NCI-H1436 treated with DMSO at 0.1 percent for 48 hours (cell line): ENCODE measurements around the gene ABCA7.

Experiments used
- DNase-seq: peaks from one replicate; lab custom pipeline; 2025; lab: John Stamatoyannopoulos, UW

The ABCA7 gene

DNA sequence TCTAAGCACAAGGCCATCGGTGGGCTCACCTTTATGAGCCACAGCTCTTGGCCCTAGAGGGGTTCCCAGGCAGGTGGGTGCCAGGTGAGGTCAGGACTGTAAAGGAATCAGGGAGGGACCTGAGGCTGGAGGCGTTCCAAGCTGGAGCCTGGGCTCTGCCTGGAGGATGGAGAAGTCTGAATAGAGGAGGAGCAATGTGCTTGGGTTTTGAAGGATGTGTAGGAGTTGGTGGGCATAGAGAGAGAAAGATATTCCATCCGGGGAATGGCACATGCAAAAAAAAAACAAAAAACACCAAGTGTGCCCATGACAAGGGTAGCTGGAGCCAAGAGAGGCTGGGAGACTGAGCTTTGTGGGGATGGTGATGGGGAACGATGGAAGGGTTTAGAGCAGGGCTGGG is 37.3 kb upstream of the ABCA7 start:
- no peak for DNase-seq

DNA sequence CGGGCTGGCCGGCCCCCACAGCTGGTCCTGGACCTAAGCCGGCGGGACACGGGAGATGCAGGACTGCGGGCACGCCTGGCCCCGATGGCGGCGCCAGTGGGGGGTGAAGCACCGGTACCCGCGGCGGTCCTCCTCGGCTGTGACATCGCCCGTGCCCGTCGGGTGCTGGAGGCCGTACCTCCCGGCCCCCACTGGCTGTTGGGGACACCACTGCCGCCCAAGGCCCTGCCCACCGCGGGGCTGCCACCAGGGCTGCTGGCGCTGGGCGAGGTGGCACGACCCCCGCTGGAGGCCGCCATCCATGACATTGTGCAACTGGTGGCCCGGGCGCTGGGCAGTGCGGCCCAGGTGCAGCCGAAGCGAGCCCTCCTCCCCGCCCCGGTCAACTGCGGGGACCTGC is 36.6 kb upstream of the ABCA7 start:
- DNase-seq = no peak

DNA sequence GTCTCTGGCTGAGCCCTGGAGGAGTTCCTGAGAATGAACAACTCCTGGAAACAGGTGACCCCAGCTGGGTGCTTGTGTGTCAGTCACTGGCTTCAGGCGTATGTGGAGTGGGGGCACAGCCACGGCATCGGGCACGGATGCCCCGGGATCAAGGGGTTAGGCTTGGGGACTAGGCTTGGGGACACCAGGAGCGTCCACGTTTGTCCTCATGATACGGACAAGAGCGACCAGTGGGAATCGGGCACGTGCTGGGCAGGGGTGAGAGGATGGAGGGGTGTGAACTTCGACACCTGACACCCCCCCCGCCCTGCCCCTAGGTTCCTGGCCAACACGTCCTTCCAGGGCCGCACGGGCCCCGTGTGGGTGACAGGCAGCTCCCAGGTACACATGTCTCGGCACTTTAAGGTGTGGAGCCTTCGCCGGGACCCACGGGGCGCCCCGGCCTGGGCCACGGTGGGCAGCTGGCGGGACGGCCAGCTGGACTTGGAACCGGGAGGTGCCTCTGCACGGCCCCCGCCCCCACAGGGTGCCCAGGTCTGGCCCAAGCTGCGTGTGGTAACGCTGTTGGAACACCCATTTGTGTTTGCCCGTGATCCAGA is 35.6 kb upstream of the ABCA7 start:
- DNase-seq = no peak

DNA sequence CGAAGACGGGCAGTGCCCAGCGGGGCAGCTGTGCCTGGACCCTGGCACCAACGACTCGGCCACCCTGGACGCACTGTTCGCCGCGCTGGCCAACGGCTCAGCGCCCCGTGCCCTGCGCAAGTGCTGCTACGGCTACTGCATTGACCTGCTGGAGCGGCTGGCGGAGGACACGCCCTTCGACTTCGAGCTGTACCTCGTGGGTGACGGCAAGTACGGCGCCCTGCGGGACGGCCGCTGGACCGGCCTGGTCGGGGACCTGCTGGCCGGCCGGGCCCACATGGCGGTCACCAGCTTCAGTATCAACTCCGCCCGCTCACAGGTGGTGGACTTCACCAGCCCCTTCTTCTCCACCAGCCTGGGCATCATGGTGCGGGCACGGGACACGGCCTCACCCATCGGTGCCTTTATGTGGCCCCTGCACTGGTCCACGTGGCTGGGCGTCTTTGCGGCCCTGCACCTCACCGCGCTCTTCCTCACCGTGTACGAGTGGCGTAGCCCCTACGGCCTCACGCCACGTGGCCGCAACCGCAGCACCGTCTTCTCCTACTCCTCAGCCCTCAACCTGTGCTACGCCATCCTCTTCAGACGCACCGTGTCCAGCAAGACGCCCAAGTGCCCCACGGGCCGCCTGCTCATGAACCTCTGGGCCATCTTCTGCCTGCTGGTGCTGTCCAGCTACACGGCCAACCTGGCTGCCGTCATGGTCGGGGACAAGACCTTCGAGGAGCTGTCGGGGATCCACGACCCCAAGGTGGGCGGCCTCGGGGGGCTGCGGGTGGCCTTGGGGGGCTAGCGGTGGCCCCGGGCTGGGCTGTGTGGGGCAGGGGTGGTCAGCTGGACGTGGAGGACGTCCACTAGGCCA is 34.9 kb upstream of the ABCA7 start:
- DNase-seq = no peak

DNA sequence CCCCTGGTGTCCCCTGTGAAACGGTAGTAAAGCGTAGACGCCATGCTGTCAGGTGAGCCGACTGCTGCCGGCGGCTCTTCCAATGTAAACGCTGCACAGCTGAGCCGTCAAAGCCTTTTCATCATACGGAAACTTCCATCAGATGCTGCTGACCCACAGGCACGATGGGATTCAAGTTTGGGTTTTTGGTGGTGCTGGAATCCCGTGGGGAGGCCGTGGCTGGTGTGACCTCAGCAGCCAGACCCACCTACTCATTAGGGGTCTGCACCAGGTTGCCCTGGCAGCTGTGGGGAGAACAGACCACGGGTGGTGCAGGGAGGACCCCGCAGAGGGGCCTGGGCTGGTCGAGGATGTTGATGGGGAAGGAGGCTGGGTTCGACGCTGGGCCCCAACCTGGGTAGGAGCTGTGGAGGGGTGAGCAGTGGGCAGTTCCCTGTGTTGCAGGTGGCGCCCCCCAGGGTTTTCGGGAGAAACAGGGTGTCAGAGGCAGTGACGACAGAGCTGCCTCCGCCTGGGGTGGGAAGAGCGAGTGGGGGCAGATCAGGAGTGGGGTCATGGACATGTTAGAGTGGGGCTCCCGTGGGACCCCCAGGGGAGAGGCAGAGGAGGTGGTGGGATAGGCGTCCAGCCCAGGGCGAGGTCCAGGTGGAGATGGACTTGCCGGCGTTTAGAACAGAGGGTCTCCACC is 33.1 kb upstream of the ABCA7 start:
- DNase-seq = no peak

DNA sequence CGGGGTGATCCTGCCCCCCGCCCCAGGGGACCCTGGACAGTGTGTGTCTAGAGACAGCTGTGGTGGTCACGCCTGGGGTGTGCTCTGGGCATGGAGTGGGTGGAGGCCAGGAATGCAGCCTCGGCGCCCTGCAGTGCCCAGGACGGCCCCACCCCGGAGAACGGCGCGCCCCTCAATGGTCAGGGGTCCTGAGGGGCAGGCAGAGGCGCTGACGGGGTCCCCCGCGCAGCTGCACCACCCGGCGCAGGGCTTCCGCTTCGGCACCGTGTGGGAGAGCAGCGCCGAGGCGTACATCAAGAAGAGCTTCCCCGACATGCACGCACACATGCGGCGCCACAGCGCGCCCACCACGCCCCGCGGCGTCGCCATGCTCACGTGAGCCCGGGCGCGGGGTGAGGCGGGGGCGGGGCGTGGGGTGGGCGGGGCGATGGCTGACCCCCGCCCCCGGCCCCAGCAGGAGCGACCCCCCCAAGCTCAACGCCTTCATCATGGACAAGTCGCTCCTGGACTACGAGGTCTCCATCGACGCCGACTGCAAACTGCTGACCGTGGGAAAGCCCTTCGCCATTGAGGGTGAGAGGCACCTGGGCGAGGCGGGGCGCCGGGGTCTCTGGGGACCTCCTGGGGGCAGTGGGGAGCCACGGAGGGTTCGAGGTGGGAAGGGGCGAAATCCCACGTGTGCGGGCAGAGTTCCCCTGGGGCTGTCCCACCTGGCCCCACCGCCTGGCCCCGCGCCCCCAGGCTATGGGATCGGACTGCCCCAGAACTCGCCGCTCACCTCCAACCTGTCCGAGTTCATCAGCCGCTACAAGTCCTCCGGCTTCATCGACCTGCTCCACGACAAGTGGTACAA is 32.3 kb upstream of the ABCA7 start:
- no peak for DNase-seq

DNA sequence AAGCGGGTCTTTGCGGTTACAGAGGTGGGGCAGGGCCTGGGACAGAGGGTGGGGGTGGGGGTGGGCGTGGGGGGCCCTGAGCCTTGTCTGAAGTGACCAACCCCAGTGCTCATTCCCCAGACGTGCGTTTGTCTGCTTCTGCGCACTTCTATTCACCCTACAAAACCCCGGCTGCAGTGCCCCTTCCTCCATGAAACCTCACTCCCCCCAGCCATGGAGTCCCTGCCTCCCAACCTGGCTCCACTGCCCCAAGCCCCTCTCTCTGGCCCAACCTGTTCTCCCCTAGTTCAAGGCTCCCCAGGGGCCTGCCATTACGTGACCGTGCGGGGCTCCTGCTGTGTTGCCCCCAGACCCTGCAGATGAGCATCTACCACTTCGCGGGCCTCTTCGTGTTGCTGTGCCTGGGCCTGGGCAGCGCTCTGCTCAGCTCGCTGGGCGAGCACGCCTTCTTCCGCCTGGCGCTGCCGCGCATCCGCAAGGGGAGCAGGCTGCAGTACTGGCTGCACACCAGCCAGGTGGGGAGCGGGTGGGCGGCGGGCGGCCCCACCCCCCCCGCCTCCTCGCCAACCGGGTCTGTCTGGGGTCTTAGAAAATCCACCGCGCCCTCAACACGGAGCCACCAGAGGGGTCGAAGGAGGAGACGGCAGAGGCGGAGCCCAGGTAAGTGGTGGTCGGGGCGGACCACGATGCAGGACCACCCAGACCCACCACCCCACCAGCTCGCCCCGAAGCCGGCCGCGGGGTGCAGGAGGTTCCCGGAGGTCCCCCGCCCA is 31.5 kb upstream of the ABCA7 start:
- DNase-seq = no peak

DNA sequence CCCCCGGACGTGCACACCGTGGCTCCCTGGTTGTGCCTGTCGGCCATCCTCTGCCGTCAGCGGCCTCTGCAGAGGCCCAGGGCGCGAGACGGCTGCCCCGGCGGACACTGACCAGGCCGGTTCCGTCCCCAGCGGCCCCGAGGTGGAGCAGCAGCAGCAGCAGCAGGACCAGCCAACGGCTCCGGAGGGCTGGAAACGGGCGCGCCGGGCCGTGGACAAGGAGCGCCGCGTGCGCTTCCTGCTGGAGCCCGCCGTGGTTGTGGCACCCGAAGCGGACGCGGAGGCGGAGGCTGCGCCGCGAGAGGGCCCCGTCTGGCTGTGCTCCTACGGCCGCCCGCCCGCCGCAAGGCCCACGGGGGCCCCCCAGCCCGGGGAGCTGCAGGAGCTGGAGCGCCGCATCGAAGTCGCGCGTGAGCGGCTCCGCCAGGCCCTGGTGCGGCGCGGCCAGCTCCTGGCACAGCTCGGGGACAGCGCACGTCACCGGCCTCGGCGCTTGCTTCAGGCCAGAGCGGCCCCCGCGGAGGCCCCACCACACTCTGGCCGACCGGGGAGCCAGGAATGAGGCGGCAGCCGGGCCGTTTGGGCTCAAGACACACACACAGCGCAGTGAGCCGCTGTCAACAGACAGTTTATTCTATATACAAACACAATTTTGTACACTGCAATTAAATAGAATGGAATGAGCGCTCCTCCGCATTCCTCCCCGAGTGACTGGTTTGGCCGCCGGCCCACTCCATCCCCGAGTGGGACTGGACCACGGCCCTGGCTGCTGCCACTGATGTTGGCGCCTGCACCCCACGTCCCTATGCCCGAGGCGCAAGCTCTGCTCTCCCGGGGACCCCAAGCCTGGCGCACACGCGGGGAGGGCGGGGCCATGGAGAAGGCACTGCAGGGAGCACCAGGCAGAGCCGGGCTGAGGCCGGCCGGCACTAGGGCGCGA is 30.6 kb upstream of the ABCA7 start:
- DNase-seq = no peak

DNA sequence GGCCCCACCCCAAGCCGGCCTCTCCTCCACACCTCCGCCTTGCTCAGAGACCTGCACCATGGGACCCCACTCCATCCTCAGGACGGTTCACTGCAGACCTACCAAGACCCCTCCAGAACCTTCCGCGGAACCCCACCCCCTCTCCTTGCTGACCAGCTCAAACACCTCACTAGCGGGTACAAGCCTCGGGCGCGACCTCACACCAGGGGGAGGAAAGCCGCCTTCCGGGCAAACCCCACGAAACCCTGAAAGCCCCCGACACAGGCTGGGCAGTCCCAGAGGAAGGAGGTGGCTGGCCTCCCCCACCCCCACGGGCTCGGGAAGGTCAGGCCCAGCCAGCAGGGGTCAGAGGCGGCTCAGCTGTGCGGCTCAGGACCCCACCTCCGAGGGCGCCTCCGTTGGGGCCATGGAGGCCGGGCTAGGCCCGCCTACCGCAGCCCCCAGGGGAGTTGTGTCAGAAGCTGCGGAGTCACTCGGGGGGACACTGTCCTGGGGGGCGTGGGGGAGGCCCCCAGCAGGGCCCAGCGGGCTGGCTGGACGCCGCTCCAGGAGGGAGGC is 29.8 kb upstream of the ABCA7 start:
- no peak for DNase-seq

DNA sequence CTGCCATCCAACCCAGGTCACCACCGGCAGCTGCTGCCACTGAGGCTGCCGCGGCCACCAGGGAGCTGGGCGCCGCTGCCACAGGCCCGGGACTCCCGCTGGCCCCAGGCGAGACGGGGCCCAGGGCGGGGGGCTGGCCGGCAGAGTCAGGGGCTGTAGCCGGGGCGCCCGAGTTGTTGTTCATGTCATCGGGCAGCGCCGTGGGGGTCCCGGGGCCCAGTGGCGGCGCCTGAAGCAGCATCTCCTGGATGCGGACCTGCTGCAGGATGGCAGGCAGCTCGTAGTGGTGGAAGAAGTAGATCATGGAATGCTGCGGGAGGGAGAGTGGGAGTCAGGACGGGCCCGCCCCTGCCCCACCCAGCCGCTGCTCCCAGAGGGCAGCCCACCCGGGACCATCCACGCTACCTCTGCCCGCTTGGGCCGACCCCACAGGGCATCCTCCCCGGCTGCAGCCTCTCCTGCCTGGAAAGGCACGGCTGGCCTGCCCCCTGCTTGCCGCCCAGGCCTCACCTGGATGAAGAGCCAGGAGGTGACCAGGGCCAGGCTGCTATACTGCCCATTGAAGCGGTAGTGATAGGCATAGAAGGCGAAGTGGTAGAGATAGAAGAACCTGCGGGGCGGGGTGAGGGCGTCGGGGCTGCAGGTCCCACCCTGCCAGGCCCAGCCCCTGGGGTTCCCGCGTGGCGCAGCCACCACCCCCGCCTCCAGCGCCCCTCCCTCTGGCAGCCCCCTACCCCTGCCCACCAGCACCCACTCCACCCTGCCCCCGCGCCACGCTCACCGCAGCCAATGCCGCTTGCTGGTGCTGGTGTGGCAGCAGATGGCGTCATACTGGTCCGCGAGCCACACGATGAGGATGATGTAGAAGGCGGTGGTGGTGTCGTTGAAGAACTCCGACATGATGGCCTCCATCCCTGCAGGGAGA is 29.1 kb upstream of the ABCA7 start:
- DNase-seq = no peak

DNA sequence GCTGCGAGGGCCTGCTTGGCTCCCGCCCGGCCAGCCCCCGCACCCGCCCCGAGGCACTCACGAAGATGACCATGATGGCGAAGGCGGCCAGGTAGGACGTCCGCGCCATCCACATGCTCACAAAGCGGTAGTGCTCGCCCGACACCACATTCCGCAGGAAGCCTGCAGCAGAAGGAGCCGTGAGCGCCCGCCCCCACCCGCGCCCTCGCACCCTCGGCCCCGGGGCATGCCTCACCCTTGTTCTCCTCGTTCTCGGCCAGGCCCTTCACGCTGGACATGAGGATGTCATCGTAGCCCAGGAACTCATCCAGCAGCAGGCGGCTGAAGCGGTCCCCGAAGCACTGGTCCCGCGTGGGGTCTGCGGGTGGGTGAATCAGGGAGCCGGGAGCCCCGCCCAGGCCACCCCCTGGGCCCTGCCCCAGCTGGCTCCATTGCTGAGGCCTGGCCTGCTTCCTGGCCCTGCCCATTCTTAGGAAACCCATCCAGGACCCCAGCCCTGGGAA is 28.0 kb upstream of the ABCA7 start:
- DNase-seq = no peak

DNA sequence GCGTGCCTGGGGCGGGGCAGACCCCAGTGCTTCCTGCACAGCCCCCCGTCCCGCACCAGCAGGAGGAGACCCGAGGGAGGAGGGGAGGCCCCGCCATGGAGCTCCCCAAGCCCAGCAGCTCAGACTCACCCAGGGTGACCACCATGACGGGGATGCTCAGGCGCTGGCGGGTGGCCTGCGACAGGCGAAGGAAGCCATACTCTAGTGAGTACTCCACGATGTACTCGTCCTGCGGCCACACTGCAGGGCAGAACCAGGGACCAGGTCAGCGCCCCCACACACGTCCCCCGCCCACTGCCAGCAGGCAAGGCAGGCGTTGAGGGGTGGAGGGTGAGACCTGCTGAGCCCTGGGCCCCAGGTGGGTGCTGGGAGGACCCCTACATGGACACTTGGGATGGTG is 27.6 kb upstream of the ABCA7 start:
- no peak for DNase-seq

DNA sequence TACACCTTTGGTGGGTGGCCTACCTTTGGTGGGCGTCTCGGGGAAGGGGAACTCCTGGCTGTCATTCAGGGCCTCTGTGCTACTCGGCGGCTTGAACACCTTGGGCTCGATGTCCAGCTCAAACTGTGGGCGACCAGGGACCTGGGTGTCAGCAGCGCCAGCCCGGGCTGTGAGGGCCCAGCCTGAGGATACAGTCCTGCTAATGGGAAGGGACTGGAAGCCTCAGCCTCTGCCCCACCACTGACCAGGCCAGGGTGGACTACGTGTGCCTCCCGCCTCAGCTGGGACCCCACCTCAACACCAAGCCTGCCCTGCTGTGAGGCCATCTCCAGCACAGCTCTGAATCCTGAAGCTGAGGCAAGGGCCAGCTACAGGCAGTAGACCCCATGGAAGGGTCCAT is 26.7 kb upstream of the ABCA7 start:
- DNase-seq = no peak

DNA sequence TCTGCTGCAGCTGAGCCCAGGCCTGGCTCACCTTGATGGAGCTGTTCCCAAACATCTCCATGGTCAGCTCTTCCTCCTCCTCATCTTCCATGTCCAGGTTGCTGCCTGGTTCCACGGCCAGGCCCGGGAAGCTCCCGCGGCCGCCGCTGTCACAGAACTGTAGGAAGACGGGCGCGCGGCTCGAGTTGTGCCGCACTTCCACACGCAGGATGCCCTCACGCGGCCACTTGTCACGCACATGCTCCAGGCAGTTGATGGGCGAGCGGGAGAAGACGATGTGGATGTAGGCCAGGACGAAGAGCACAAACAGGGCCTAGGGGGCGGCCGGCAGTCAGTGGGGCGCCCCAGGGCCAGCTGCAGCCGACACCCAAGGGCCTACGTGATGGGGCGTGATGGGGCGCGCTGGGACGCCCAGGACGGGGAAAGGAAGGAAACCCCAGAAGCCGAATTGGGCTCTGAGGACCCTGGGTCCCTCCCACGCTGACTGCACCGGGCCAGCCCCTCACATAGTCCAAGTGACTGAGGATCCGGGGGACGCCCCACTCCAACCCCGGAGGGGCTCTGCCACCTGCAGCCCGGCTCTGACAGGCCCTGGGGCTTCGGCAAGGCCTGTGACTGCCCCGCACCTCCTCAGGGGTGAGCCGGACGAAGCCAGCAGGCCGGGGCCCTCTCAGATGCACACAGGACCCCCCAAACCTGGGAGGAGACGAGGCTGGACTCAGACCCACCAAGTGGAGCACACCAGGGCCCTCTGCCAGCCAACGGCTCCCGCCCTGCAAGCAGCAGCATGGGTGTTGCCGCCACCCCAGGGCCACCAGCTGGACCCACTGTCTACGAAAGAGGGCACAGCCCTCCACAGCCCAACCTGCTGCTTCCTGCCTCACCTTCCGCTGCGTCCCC is 25.5 kb upstream of the ABCA7 start:
- DNase-seq = no peak

DNA sequence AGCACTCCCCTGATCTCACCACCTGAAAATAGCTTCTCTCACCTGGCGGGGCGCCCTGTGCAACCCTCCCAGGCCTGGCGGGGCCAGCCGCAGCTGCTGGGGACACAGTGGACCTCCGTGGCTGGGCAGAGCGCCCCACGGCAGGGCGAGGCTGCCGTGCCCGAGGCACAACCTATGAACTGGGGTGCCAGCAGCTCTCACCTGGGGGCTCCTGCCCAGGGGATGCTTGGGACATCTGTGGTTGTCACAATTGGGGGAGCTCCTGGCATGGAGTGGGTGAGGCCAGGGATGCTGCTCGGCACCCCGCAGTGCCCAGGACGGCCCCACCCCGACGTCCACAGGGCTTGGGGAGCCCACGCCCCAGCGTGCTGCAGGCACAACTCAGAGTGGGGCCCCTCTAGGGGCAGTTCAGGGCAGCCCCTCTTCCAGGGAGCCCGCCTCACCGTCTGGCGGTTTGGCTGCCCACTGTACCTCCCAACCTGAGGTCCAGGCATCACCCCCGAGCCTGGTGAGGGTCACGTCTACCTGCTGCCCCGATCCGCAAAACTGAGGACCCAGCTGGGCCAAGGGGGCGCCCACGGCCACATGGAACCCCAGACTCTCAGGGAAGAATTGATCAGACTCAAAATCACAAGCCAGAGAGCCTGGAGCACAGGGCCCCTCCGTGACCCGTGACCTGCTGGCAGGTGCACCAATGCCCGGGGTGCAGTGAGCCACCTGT is 24.7 kb upstream of the ABCA7 start:
- no peak for DNase-seq

DNA sequence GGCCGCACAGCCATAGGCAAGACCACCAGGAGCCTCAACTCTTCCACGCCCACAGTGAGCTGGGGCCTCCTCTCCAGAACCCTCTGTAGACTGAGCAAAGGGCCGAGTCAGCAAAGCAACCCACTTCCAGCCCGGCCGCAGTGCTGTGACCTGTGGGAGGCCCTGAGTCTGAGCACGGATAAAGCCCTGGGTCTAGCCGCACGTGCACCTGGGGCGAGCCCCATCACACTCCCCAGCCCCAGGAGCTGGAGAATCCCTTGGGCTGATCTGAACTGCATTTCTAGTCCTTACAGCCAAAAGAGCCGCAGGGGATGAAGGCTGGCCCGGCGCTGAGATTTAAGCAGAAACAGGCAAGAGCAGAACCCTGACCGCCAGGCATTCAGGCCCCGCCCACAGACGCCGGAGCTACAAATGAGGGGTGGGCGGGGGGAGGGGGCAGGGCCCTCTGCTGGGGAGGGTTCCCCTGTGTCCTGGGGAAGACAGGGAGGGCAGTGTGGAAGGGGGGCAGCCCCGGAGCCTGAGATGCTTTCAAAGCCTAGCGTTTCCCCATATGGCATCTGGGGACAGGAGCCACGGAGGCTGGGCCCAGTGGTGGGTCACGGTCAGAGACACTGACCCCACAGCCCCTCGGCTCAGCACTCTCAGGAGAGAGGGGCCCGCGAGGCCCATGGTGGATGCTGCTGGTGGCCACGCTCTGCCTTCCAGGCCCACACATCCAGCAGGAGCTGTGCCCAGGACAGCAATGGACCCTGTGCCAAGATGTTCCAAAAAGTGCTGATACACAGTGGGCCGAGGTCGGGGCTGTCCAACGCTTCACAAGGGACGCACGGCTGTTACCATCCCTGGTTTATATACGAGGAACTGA is 23.9 kb upstream of the ABCA7 start:
- DNase-seq = no peak
